ENCODE data around the gene IGFL3.
"Not testable (repeated sequence)": the region's sequence is repeated elsewhere in the genome, so short reads cannot be mapped to it uniquely, and the experiment has no call there.

DNA sequence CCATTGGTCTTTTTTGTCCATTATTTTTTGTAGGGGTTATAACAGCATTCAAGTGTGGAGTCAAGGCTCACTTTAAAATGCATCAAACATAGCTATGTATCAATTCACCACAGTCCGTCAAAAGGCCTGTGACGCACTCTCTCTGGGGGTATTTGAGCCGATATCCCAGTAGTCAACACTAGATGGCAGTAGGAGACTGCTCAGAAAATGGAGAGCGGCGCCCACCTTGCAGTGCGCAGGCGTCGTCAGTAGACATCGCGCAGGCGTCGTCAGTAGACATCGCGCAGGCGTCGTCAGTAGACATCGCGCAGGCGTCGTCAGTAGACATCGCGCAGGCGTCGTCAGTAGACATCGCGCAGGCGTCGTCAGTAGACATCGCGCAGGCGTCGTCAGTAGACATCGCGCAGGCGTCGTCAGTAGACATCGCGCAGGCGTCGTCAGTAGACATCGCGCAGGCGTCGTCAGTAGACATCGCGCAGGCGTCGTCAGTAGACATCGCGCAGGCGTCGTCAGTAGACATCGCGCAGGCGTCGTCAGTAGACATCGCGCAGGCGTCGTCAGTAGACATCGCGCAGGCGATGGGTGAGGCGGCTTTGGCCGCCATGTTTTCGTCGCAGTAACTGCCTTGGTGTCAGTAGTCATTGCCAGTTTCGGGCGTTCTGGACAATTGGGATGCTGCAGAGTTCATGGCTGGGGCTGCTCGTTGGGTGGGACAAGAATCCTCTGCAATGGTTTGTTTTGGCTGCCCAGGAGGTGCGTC, 45.7 kb downstream of the IGFL3 start:
- TF ChIP-seq, protein P1, sequence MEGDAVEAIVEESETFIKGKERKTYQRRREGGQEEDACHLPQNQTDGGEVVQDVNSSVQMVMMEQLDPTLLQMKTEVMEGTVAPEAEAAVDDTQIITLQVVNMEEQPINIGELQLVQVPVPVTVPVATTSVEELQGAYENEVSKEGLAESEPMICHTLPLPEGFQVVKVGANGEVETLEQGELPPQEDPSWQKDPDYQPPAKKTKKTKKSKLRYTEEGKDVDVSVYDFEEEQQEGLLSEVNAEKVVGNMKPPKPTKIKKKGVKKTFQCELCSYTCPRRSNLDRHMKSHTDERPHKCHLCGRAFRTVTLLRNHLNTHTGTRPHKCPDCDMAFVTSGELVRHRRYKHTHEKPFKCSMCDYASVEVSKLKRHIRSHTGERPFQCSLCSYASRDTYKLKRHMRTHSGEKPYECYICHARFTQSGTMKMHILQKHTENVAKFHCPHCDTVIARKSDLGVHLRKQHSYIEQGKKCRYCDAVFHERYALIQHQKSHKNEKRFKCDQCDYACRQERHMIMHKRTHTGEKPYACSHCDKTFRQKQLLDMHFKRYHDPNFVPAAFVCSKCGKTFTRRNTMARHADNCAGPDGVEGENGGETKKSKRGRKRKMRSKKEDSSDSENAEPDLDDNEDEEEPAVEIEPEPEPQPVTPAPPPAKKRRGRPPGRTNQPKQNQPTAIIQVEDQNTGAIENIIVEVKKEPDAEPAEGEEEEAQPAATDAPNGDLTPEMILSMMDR (IDR thresholded peaks at IDR 0.05): peak; percentile 44 to 60 (median 56)
- not testable (repeated sequence) for TF ChIP-seq POLR2A (IDR thresholded peaks at IDR 0.05; ENCODE audit: low read depth)
